ENCODE results near the gene ELF3.
"Not testable (repeated sequence)": the region's sequence is repeated elsewhere in the genome, so short reads cannot be mapped to it uniquely, and the experiment has no call there.

Gene ELF3

GRCh38 chr1:202010180-202011015 is at the start of gene ELF3:
Gene ELF3 (plus strand): TSS chr1:202010587. CDS start chr1:202011137, 550 bp downstream.
- in situ Hi-C loops (cut with MboI; ENCODE audit: low sequenced_read_pairs): no loop called here

- in situ Hi-C loops (cut with MboI; ENCODE audit: low sequenced_read_pairs): not testable (repeated sequence)
Observed at GRCh38 chr1:201962382-201962781, 48.0 kb upstream of the ELF3 start.

- in situ Hi-C loops (cut with MboI; ENCODE audit: low sequenced_read_pairs): no loop called here
Observed at GRCh38 chr1:201964261-201964660, 46.1 kb upstream of the ELF3 start.

- in situ Hi-C loops (cut with MboI; ENCODE audit: low sequenced_read_pairs): no loop called here
Observed at GRCh38 chr1:201966171-201966570, 44.2 kb upstream of the ELF3 start.

GRCh38 chr1:201968202-201968925 is 42.0 kb upstream of the ELF3 start:
- in situ Hi-C loops (cut with MboI; ENCODE audit: low sequenced_read_pairs): no loop called here

- in situ Hi-C loops (cut with MboI; ENCODE audit: low sequenced_read_pairs): loop anchor here (10.0 kb wide), 1 partner anchor 86 kb away; the partner anchor contains the start of gene SHISA4
Observed at GRCh38 chr1:201970334-201971159, 39.8 kb upstream of the ELF3 start.

- in situ Hi-C loops (cut with MboI; ENCODE audit: low sequenced_read_pairs): no loop called here
Observed at GRCh38 chr1:201982082-201982622, 28.2 kb upstream of the ELF3 start.

GRCh38 chr1:201982623-201983379 is 27.6 kb upstream of the ELF3 start, which contains the start of gene RNPEP:
Gene RNPEP (plus strand): TSS chr1:201982648. CDS start chr1:201982667, 19 bp downstream.
- in situ Hi-C loops (cut with MboI; ENCODE audit: low sequenced_read_pairs): no loop called here

GRCh38 chr1:201983380-201983805 is 27.0 kb upstream of the ELF3 start:
- in situ Hi-C loops (cut with MboI; ENCODE audit: low sequenced_read_pairs): no loop called here

- in situ Hi-C loops (cut with MboI; ENCODE audit: low sequenced_read_pairs): no loop called here
Observed at GRCh38 chr1:201984446-201984845, 25.9 kb upstream of the ELF3 start.

- in situ Hi-C loops (cut with MboI; ENCODE audit: low sequenced_read_pairs): no loop called here
Observed at GRCh38 chr1:201985355-201985754, 25.0 kb upstream of the ELF3 start.

GRCh38 chr1:201988601-201989000 is 21.8 kb upstream of the ELF3 start:
- in situ Hi-C loops (cut with MboI; ENCODE audit: low sequenced_read_pairs): no loop called here

GRCh38 chr1:201989354-201990128 is 20.8 kb upstream of the ELF3 start:
- in situ Hi-C loops (cut with MboI; ENCODE audit: low sequenced_read_pairs): no loop called here

- in situ Hi-C loops (cut with MboI; ENCODE audit: low sequenced_read_pairs): no loop called here
Observed at GRCh38 chr1:201990427-201990826, 20.0 kb upstream of the ELF3 start.

GRCh38 chr1:201999625-202000238 is 10.7 kb upstream of the ELF3 start:
- in situ Hi-C loops (cut with MboI; ENCODE audit: low sequenced_read_pairs): loop anchor here (5.0 kb wide), 1 partner anchor 118 kb away; no protein-coding TSS in a partner anchor

GRCh38 chr1:202002507-202002906 is 7.9 kb upstream of the ELF3 start:
- in situ Hi-C loops (cut with MboI; ENCODE audit: low sequenced_read_pairs): loop anchor here (5.0 kb wide), 1 partner anchor 115 kb away; no protein-coding TSS in a partner anchor

- in situ Hi-C loops (cut with MboI; ENCODE audit: low sequenced_read_pairs): loop anchor here (5.0 kb wide), 1 partner anchor 113 kb away; no protein-coding TSS in a partner anchor
Observed at GRCh38 chr1:202004711-202005110, 5.7 kb upstream of the ELF3 start.

GRCh38 chr1:202005958-202006357 is 4.4 kb upstream of the ELF3 start:
- in situ Hi-C loops (cut with MboI; ENCODE audit: low sequenced_read_pairs): no loop called here

- in situ Hi-C loops (cut with MboI; ENCODE audit: low sequenced_read_pairs): no loop called here
Observed at GRCh38 chr1:202007304-202007703, 3.1 kb upstream of the ELF3 start.

All from HL-60/S4 treated with phorbol 12-myristate 13-acetate at 8.2 ng/mL for 4 days and 3 days (cell line).